ENCODE measurements around the gene FURIN.

- TF ChIP-seq EP300 (IDR thresholded peaks at IDR 0.05; ENCODE audit: borderline replicate concordance in 1 of 2, low read depth in 2 of 2, low read length in 2 of 2): no peak
- TF ChIP-seq CTCF (IDR thresholded peaks at IDR 0.05; ENCODE audit: control extremely low read depth in 1 of 3, insufficient read depth in 1 of 3, low read depth in 1 of 3, low read length in 3 of 3): peak; percentile 1 to 24 (median 19); a peak in 2 of 4 replicates
- TF ChIP-seq SIN3A (conservative IDR thresholded peaks at IDR 0.05 in 1 of 2, IDR thresholded peaks at IDR 0.05 in 1 of 2; ENCODE audit: low read depth in 1 of 2, low read length in 2 of 2): no peak
- TF ChIP-seq POU5F1 (IDR thresholded peaks at IDR 0.05; ENCODE audit: low read depth, low read length): no peak
- TF ChIP-seq, protein P1, sequence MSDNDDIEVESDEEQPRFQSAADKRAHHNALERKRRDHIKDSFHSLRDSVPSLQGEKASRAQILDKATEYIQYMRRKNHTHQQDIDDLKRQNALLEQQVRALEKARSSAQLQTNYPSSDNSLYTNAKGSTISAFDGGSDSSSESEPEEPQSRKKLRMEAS (IDR thresholded peaks at IDR 0.05): no peak
- TF ChIP-seq JUND (IDR thresholded peaks at IDR 0.05; ENCODE audit: low read length): no peak
- no peak for TF ChIP-seq POLR2A (IDR thresholded peaks at IDR 0.05; ENCODE audit: control extremely low read depth in 1 of 2, low read depth in 2 of 2, low read length in 2 of 2)
- no peak for TF ChIP-seq PHF8 (conservative IDR thresholded peaks at IDR 0.05; ENCODE audit: low read depth, low read length)
- TF ChIP-seq CREB1 (IDR thresholded peaks at IDR 0.05): no peak
- TF ChIP-seq, protein P2, sequence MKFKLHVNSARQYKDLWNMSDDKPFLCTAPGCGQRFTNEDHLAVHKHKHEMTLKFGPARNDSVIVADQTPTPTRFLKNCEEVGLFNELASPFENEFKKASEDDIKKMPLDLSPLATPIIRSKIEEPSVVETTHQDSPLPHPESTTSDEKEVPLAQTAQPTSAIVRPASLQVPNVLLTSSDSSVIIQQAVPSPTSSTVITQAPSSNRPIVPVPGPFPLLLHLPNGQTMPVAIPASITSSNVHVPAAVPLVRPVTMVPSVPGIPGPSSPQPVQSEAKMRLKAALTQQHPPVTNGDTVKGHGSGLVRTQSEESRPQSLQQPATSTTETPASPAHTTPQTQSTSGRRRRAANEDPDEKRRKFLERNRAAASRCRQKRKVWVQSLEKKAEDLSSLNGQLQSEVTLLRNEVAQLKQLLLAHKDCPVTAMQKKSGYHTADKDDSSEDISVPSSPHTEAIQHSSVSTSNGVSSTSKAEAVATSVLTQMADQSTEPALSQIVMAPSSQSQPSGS (IDR thresholded peaks at IDR 0.05; ENCODE audit: low read length): no peak
- TF ChIP-seq SUZ12 (IDR thresholded peaks at IDR 0.05; ENCODE audit: low read length): no peak
- TF ChIP-seq RFX5 (IDR thresholded peaks at IDR 0.05; ENCODE audit: borderline replicate concordance, low read depth, low read length): no peak
- no peak for TF ChIP-seq RXRA (IDR thresholded peaks at IDR 0.05; ENCODE audit: insufficient read depth, low read depth, low read length)
Measured at GRCh38 chr15:90864507-90864906, 3.9 kb upstream of the FURIN start.

Measured in H1 (cell line).